ENCODE measurements around the gene ABTB1.
"Not testable (repeated sequence)": the region's sequence is repeated elsewhere in the genome, so short reads cannot be mapped to it uniquely, and the experiment has no call there.

Gene ABTB1

GRCh38 chr3:127673191-127674100 lies 694 bp downstream of the ABTB1 start:
- peak; percentile 52 to 57 for DNase-seq

DNA sequence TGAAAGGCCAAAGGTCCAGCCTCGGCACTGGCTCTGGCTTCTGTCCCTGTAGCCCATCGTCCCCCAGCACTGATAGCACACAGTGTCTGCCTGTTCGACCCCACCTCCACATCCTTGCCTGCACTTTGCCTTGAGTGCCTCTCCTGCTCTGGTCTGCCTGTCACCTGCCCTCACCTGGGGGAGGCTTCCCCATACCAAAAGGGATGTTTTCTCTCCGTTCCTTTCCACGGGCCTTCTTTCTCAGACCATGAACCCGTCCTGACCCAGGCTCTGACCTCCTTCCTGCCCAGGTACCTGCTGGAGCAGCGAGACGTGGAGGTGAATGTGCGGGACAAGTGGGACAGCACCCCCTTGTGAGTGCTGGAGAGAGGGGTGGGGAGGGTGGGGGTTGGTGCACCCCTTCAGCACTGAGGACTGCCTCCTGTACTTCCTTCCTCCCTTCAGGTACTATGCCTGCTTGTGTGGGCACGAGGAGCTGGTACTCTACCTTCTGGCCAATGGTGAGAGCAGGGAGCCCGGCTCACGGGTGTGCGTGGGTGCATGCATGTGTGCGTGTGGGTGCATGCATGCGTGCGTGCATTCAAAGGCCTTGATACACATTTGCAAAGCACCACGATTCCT lies 1.5 kb downstream of the ABTB1 start:
- DNase-seq, result peak in 1 of 2 donors; percentile 8

- peak in 1 of 2 donors; percentile 10 for DNase-seq
Measured at GRCh38 chr3:127674790-127675189, 2.0 kb downstream of the ABTB1 start.

DNA sequence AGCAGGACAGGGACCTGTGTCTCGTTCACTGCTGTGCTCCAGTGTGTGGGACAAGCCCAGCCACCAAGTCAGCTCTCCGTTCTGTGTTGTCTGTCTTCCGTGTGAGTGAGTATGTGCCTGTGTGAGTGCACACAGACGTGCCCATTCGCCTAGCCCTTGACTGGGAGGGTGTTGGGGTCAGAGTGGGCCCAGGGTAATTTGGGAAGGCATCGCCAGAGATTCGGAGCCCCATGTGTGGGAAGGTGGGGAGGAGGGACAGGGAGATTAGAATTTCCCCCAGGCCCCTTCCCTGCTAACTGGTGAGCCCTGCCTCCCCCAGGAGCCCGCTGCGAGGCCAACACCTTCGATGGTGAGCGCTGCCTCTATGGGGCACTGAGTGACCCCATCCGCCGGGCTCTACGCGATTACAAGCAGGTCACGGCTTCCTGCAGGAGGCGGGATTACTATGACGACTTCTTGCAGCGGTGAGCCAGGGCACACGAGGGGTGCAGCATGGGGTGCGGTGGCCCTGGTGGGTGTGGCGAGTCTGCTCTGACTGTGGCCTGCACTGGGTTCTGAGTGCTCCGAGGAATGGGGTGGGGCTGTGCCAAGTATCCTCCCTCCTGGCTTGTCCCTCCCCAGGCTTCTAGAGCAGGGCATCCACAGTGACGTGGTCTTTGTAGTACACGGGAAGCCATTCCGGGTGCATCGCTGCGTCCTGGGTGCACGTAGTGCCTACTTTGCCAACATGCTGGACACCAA lies 3.1 kb downstream of the ABTB1 start:
- DNase-seq, result peak in 1 of 2 donors; percentile 7

DNA sequence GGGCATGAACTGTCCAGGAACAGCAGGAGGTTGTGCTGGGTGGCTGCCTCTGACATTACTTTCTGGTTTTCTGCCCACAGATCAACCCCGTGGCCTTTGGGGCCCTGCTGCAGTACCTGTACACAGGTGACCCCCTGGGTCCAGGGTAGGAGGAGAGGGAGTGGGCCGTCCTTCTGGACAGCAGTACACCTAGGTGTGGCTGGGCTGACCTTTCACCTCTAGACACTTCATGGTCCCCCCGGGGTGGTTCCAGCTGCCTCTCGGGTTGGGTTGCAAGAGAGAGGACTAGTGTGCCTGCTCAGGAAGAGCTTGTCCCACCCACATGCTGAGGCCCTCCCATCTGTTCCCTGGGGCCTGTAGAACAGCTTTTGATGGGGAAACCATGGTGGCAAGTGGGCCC lies 3.7 kb downstream of the ABTB1 start:
- DNase-seq, result peak in 1 of 2 donors; percentile 8

- no peak for DNase-seq
Measured at GRCh38 chr3:127676921-127677351, 4.2 kb downstream of the ABTB1 start.

GRCh38 chr3:127677541-127678314 lies 5.0 kb downstream of the ABTB1 start:
- DNase-seq, result peak in 1 of 2 donors; percentile 10

- DNase-seq, result no peak
Measured at GRCh38 chr3:127678315-127678599, 5.5 kb downstream of the ABTB1 start.

- DNase-seq, result peak in 1 of 2 donors; percentile 15
Measured at GRCh38 chr3:127678611-127679533, 6.1 kb downstream of the ABTB1 start.

DNA sequence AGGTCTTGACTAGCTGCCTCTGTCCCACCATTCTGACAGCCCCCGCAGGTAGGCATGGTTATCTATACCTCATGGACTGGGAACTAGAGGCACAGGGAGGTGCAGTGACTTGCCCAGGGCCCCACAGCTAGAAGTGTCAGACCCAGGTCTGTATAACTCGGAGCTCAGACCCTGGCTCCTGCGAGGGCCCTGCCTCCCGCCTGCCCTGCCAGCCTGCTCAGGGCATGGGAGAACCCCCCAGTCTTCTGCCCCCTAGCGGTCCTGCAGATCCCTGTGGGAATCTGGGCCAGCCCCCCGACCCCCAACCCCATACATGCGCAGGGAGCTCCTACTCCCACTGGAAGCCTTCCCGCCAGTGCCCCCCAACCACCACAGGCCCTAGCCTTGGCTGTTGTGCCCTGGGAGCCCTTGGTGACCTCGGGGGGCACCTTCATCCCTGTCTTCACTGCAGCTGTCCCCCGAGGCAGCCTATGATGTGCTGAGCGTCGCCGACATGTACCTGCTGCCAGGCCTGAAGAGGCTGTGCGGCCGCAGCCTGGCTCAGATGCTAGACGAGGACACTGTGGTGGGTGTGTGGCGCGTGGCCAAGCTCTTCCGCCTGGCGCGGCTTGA lies 6.9 kb downstream of the ABTB1 start:
- peak in 1 of 2 donors; percentile 5 for DNase-seq

- DNase-seq, result peak in 1 of 2 donors; percentile 9
Measured at GRCh38 chr3:127680146-127680661, 7.5 kb downstream of the ABTB1 start.

GRCh38 chr3:127680798-127681221 lies 8.1 kb downstream of the ABTB1 start:
- DNase-seq, result no peak

GRCh38 chr3:127682175-127682554 lies 9.4 kb downstream of the ABTB1 start:
- not testable (repeated sequence) for DNase-seq

- peak in 1 of 2 donors; percentile 10 for DNase-seq
Measured at GRCh38 chr3:127682561-127682960, 9.8 kb downstream of the ABTB1 start.

DNA sequence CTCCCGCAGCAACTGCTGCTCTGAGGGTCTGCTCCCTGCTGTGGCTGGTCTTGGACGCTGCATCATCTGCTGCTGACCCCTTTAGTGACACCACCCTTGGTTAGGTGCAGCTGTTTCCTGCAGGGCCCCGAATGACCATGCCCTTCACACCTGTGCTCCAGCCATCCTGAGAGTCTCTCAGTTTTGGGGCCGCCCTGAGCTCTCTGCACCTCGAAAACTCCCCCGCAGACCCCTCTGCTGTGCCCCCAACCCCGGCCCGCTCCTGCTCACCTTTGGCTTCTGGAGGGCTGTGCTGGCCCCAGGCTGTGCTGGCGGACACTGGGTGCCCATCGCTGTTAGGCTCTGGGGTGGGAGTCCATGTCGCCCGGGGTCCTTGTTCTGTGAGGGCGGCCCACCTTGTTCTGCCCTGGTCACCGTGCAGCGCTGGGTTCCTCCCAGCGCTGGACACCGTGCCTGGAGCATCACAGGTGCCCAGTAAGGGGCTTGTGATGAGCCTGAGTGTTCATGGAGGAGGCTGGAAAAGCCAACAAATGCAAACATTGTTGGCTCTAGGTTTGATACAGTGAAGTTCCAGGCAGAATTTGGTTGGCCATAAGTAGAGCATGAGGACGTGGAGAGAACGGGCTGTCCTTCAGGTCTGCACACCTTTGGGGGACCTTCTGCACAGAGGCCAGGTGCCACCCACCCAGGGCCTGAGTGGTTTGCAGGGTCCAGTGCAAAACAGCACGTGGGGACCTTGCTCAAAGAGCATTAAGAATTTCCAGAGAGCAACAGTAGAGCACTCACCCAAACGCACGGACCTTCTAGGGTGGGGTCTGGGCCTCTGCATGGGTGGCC lies 12.3 kb downstream of the ABTB1 start:
- DNase-seq, result peak in 1 of 2 donors; percentile 2

- peak in 1 of 2 donors; percentile 10 for DNase-seq
Measured at GRCh38 chr3:127685708-127686511, 13.2 kb downstream of the ABTB1 start.

- DNase-seq, result no peak
Measured at GRCh38 chr3:127686512-127686894, 13.8 kb downstream of the ABTB1 start.

- no peak for DNase-seq
Measured at GRCh38 chr3:127687228-127687737, 14.5 kb downstream of the ABTB1 start.

GRCh38 chr3:127688022-127688415 lies 15.3 kb downstream of the ABTB1 start:
- DNase-seq, result no peak
